HG02759 (cell line): Measurements from ENCODE around the gene INHBE.
"Not testable (repeated sequence)": the region's sequence is repeated elsewhere in the genome, so short reads cannot be mapped to it uniquely, and the experiment has no call there.

Experiments
- ATAC-seq: cut with Tn5 transposase; IDR thresholded peaks from one replicate; pipeline ENCODE4 v1.9.1; 2021; ENCODE audit warnings: mild to moderate bottlenecking, moderate library complexity; ENCODE audit not compliant: unreplicated experiment

The INHBE gene

GRCh38 chr12:57439762-57440266 is 15.3 kb upstream of the INHBE start:
- ATAC-seq = no peak

- not testable (repeated sequence) for ATAC-seq
Observed at GRCh38 chr12:57441393-57441792, 13.7 kb upstream of the INHBE start.

- no peak for ATAC-seq
Observed at GRCh38 chr12:57441846-57442427, 13.2 kb upstream of the INHBE start.

GRCh38 chr12:57444337-57444736 is 10.8 kb upstream of the INHBE start:
- not testable (repeated sequence) for ATAC-seq

GRCh38 chr12:57444744-57445143 is 10.4 kb upstream of the INHBE start:
- no peak for ATAC-seq

- ATAC-seq = no peak
Observed at GRCh38 chr12:57446292-57446960, 8.7 kb upstream of the INHBE start.

GRCh38 chr12:57448669-57449068 is 6.4 kb upstream of the INHBE start:
- no peak for ATAC-seq

- no peak for ATAC-seq
Observed at GRCh38 chr12:57449375-57449774, 5.7 kb upstream of the INHBE start.

GRCh38 chr12:57450057-57450456 is 5.0 kb upstream of the INHBE start:
- ATAC-seq = no peak

- ATAC-seq = no peak
Observed at GRCh38 chr12:57451233-57451778, 3.8 kb upstream of the INHBE start.

GRCh38 chr12:57452181-57452936 is 2.7 kb upstream of the INHBE start:
- no peak for ATAC-seq

GRCh38 chr12:57452937-57453509 is 2.1 kb upstream of the INHBE start:
- ATAC-seq = no peak

GRCh38 chr12:57454213-57454565 is 918 bp upstream of the INHBE start:
- no peak for ATAC-seq

GRCh38 chr12:57455374-57456144 is 452 bp downstream of the INHBE start:
- ATAC-seq = no peak

- peak; percentile 34 for ATAC-seq
Observed at GRCh38 chr12:57456145-57456700, 1.1 kb downstream of the INHBE start.

- no peak for ATAC-seq
Observed at GRCh38 chr12:57456737-57457490, 1.8 kb downstream of the INHBE start.

- no peak for ATAC-seq
Observed at GRCh38 chr12:57458665-57459054, 3.6 kb downstream of the INHBE start.

GRCh38 chr12:57459055-57459749 is 4.1 kb downstream of the INHBE start:
- peak; percentile 55 for ATAC-seq
